CD4-positive, alpha-beta T cell treated with Interleukin-2 at 100 ng/mL for 4 hours (primary cell): Measurements from ENCODE around the gene ZNF735.
"Not testable (repeated sequence)": the region's sequence is repeated elsewhere in the genome, so short reads cannot be mapped to it uniquely, and the experiment has no call there.

Experiments used
- DNase-seq: peaks from one replicate; pipeline ENCODE4 v3.0.0-alpha.2; 2020; ENCODE audit warnings: low spot score

Gene ZNF735

DNA sequence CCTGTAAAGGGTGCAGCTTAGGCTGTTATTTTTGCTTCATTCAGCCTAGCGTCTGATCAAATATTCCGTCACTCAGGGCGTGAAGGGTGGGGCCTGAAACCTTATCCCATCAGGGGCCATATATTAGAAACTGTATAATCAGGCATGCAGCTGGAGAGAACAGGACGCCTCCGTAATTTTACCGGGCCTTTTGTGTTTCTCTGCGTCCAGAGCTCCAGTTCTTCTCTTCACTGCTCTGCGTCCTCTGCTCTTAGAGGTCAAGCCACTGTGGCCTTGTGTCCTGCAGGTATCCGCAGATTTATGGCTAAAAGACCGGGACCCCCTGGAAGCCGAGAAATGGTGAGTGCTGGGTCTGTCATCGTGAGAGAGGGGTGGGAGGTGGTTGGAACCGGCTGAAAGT, at the start of gene ZNF735:
Gene ZNF735 (plus strand): TSS at position 301 of the 400 bp plus-strand sequence. CDS start 0 bp downstream, at position 301.
- no peak for DNase-seq

DNA sequence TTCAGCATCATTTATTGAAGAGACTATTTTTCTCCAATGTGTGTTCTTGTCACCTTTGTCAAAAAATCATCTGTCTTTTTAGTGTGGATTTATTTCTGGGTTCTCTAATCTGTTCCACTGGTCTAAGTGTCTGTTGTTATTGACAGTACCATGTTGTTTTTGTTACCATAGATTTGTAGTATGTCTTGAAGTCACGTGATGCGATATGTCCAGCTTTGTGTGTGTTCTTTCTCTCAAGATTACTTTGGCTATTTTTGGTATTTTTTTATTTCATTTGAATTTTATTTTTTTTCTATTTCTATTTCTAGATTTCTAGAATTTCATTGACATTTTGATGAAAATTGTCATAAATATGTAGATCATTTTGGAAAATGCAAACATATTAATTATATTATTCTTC, 36.0 kb upstream of the ZNF735 start:
- DNase-seq = not testable (repeated sequence)

DNA sequence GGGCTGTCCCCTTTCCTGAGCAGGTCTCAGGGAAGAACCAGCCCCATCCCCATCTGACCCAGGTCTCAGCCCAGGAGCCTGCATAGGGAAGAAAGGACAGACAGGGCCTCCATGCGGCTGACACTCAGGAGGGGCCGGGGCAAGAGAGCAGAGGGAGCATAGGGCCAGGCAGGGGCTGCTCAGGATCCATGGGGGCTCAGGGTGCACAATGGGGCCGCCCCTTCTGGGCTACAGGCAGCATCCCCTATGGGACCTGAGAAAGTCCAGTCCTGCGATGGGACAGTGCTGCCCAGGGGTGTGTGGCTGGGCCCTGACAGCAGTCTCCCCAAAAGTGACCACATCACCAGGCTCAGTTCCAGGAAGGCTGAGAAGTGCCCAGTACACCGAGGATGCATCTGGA, 32.7 kb upstream of the ZNF735 start:
- DNase-seq = no peak

DNA sequence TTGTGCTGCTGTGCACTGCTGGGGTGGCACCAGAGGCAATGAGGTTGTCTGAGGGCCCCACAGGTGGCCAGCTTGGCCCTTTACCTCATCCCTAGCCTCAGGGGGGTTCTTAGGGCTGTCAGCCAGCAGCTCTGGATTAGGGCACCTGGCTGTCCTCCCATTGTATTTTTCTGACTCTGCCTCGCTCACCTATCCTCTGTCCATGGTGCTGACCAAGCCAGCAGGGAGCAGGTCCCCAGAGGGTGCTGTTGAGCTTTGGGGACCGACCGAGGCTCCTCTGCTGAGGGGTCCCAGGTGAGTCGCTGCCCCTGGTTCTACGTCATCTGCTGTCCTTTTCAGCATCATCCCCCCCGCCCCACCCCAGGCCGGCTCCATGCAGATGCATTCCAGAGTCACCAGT, 32.1 kb upstream of the ZNF735 start:
- DNase-seq = no peak

DNA sequence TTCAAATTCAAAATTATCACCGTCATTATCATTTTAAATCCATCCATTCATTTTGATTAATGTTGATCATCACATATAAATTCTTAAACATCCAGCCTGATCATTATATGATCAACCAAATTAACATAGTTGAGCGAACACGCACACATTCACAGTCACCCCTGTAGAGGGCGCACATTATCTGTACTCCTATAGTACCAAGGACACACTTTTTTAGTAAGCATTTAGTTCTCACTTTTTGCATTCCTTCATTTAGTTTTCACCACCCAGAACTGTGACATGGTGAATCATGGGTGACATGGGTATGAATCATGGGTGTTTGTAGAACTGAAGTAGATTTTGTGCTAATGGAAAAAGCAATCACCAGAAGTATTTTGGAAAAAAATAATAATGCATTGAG, 26.0 kb upstream of the ZNF735 start:
- DNase-seq = no peak

DNA sequence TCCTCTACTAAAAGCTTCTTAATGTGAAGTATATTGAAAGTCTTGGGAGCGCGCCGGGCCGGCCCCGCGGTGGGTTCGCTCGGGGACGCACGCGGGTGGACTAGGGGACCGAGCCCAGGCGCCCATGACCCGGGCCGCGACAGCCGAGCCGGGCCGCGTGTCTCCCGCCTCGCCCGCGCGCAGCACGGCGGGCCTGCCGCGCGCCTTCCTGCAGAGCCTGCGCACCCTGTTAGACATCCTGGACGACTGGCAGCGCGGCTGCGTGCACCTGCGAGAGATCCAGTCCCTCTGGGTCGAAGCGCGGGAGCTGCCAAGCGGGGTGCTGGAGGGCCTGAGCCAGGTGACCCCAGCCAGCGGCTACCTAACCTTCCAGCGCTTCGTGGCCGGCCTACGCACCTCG, 25.4 kb upstream of the ZNF735 start:
- no peak for DNase-seq

DNA sequence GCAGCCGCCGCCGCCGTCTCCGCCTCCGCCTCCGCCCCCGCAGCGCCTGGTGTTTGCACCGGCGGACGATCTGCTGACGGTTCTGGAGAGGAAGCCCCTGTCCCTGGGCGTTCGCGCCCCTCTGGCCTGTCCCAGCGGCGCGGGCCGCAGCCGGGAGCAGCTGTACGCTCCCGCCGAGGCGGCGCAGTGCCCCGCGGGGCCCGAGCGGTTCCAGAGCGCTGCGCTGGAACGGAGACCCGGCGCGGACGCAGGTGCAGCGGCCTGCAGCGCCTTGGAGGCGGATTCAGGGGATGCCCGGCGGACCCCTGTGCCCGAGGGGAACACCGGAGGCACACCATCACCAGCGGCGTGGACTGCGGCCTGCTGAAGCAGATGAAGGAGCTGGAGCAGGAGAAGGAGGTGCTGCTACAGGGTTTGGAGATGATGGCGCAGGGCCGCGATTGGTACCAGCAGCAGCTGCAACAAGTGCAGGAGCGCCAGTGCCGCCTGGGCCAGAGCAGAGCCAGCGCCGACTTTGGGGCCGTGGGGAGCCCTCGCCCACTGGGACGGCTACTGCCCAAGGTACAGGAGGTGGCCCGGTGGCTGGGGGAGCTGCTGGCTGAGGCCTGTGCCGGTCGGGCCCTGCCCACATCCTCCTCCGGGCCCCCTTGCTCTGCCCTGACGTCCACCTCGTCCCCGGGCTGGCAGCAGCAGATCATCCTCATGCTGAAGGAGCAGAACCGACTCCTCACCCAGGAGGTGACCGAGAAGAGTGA, 24.8 kb upstream of the ZNF735 start:
- DNase-seq = no peak

DNA sequence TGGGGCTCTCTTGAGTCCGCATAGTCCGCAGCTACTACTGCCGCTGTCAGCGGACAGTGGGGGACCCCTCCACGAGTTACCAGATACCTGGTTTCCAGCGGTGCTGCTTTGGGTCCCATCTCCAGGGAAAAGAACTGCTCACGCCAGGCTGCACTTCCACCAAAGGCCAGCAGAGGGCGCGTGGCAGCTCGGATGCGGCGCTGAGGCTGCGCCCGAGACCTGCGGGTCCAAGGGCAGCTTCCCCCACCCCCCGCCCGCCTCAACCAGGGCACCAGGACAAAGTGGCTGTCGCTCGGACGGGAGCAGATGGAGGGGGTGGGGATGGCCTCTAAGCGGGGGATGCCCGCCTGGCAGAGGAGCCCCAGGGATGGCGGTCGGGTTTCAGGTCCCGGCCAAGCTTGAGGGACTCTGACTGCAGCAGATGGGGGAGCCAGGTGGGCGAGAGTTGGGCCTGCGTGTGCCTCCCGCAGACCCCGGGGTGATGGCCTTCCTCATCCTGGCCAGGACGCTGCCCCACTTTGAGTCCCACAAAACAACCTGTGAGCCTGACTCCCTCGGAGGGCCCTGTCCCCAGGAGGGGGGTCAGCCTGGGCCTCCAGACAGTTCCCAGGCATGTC, 23.8 kb upstream of the ZNF735 start:
- DNase-seq = peak; percentile 33

DNA sequence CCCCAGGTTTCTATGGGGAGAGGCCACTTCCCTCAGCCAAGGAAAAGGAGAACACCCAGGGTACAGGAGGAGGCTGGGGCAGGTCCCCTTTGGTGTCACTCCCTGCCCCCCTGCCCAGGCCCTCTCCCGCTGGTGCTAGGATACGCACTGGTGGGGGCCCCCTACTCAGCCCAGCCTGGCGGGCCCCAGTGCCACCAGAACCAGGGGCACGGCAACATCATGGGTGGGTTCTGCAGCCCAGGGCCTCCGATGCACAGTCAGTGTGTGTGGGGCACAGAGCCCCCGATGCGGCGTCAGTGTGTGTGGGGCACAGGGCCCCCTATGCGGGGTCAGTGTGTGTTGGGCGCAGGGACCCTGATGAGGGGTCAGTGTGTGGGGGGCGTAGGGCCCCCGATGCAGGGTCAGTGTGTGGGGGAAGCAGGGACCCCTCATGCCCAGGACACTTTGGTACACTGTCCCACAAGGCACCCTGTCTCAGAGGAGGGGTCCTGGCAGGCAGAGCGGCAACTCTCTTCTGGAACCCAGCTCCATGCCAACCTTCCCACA, 23.1 kb upstream of the ZNF735 start:
- no peak for DNase-seq

DNA sequence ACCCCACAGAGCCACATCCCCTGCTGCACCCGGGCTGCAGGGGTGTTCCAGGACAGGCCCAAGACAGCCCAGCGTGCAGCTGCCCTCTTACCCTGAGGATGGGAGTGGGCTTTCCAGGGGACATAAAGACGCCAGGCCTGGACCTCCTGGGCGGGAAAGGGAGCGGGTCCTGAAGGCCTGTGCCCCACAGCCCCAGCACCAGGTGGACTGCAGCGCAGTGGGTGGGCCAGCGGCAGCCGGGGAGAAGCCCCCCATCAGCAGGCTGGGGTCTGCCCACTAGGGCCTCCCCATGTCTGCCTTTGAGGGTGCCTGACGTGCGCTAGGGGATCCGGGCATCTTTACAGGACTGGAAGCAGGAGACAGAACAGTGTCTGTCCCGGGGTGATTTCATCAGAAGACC, 22.6 kb upstream of the ZNF735 start:
- DNase-seq = no peak

DNA sequence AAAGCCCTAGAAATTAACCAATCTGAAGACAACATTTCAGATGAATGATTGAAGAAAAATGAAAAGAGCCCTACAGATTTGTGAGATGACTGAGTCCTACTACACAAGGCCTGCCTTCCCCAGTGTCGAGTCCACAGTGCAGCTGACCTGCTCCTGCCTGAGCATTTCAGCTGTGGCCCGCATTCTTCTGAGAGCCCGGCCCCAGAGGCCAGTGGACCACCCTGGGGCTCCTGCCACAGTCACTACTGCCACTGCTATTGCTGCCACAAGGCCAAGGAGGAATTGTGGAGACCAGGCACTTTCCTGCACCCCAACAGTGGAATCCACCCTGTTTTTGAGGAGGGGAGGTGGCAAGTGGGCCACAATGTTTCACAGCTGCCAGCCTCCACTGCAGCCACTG, 19.6 kb upstream of the ZNF735 start:
- DNase-seq = no peak

DNA sequence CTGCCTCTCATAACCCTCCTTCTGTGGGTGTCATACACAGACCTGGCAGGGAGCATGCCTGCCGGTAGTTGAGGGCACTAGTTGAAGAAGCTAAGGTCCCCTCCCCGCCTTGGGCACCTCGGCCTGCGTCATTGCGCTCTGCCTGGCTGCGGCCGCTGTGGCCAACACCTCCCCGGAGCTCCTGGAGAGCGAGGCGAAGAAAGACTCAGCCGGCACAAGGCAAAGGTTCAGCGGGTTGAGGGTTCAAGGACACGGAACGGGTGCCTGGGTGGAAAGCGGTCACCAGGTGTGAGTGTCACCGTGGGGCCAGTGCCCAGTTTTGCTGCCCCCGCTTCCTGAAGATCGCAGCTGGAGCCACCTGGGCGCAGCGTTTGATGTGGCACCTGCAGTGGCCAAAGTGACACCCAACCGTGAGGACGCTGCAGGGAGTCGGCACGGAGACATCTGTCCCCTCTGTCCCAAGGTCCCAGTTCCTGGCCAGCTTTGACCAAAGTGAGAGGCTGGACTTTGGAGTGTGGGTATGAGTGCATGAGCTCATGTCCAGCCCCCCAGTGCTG, 14.8 kb upstream of the ZNF735 start:
- no peak for DNase-seq

DNA sequence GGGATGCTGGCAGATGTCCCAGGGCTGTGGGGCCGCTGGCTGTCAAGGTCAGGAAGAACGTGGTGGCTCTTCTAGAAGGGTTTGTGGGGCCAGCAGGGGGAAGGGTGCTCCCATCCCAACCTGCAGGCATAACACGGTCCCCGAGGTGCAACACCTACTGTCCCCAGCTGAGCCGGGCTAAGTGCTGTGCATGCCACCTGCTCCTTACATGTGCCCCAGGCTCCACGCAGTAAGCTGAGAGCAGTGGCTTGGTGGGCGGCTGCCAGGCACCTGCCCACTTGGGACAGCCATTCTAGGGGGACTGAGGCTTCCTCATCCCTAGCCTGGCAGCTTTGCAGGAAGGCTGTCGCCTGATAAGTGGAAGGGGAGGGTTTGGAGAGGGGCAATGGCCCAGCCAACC, 14.2 kb upstream of the ZNF735 start:
- no peak for DNase-seq

DNA sequence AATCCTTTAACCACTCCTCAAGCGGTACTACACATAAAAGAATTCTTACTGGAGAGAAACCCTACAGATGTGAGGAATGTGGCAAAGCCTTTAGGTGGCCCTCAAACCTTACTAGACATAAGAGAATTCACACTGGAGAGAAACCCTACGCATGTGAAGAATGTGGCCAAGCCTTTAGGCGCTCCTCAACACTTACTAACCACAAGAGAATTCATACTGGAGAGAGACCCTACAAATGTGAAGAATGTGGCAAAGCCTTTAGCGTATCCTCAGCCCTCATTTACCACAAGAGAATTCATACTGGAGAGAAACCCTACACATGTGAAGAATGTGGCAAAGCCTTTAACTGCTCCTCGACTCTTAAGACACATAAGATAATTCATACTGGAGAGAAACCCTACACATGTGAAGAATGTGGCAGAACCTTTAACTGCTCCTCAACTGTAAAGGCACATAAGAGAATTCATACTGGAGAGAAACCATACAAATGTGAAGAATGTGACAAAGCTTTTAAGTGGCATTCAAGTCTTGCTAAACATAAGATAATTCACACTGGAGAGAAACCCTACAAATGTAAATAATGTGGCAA, 12.8 kb downstream of the ZNF735 start:
- not testable (repeated sequence) for DNase-seq

DNA sequence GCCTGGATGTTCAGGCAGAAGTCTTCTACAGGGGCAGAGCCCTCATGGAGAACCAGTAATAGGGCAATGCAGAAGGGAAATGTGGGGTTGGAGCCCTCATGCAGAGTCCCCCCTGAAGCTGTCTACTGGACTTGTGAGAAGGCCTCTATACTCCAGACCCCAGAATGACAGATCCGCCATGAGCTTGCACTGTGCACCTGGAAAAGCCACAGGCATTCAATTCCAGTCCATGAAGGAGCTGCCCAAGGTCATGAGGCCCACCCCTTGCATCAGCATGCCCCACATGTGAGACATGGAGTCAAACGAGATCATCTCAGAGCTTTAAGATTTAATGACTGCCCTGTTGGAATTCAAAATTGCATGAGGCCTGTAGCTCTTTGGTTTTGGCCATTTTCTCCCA, 16.4 kb downstream of the ZNF735 start:
- DNase-seq = no peak

DNA sequence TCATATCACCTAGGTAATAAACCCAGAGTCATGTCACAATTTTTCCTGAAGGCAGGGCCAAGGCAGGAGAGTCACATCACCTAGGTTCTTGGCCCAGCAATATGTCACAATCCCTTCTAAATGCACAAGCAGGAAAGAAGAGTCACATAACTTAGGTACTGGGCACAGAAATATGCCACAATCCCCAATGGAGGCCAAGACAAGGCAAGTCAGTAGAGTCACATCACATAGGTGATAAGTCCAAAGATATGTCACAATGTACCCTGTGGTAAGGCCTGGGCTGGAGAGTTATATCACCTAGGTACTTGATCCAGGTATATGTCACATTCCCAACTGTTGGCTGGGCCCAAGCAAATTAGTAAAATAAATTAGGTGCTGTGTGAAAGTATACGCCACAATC, 21.2 kb downstream of the ZNF735 start, which contains the start of gene ZNF679:
Gene ZNF679 (plus strand): TSS at position 301 of the 400 bp plus-strand sequence. CDS start 20,644 bp downstream, outside the sequence.
- DNase-seq = not testable (repeated sequence)

DNA sequence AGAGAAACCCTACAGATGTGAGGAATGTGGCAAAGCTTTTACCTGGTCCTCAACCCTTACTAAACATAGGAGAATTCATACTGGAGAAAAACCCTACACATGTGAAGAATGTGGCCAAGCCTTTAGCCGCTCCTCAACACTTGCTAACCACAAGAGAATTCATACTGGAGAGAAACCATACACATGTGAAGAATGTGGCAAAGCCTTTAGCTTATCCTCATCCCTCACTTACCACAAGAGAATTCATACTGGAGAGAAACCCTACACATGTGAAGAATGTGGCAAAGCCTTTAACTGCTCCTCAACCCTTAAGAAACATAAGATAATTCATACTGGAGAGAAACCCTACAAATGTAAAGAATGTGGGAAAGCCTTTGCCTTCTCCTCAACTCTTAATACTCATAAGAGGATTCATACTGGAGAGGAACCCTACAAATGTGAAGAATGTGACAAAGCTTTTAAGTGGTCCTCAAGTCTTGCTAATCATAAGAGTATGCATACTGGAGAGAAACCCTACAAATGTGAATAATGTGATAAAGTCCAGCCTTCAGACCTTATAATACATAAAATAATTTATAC, 59.4 kb downstream of the ZNF735 start:
- DNase-seq = no peak
